Measurements from ENCODE around the gene GH2.
"Not testable (repeated sequence)": the region's sequence is repeated elsewhere in the genome, so short reads cannot be mapped to it uniquely, and the experiment has no call there.

GH2 gene

GRCh38 chr17:63911657-63912100, 29.9 kb upstream of the GH2 start:
- FAIRE-seq, result peak; percentile 9
- DNase-seq (ENCODE audit: low spot score), result peak; percentile 77

GRCh38 chr17:63911041-63911635, 29.4 kb upstream of the GH2 start, which contains the start of gene CSHL1:
CSHL1 (minus strand) TSS chr17:63911258; CDS start chr17:63911196, 62 bp downstream.
- DNase-seq (ENCODE audit: low spot score) (no peak), FAIRE-seq (peak; percentile 61)

- FAIRE-seq, result no peak
Measured at GRCh38 chr17:63910096-63910495, 28.4 kb upstream of the GH2 start.

GRCh38 chr17:63909586-63909985, 27.8 kb upstream of the GH2 start:
- not testable (repeated sequence) for DNase-seq (ENCODE audit: low spot score)
- FAIRE-seq, result peak; percentile 53

More at GRCh38 chr17:63910096-63910495, 28.4 kb upstream of the GH2 start:
- no peak for DNase-seq (ENCODE audit: low spot score)

- FAIRE-seq; DNase-seq (ENCODE audit: low spot score): not testable (repeated sequence)
Measured at GRCh38 chr17:63907161-63907778, 25.5 kb upstream of the GH2 start.

- not testable (repeated sequence) for FAIRE-seq; DNase-seq (ENCODE audit: low spot score)
Measured at GRCh38 chr17:63904796-63905195, 23.1 kb upstream of the GH2 start.

- peak; percentile 53 for FAIRE-seq
- DNase-seq (ENCODE audit: low spot score), result not testable (repeated sequence)
Measured at GRCh38 chr17:63903787-63904201, 22.1 kb upstream of the GH2 start.

GRCh38 chr17:63901971-63902370, 20.2 kb upstream of the GH2 start:
- not testable (repeated sequence) for DNase-seq (ENCODE audit: low spot score); FAIRE-seq

- not testable (repeated sequence) for FAIRE-seq; DNase-seq (ENCODE audit: low spot score)
Measured at GRCh38 chr17:63898899-63899798, 17.4 kb upstream of the GH2 start.

GRCh38 chr17:63896524-63897354, 15.0 kb upstream of the GH2 start, which contains the start of gene CSH1:
CSH1 (minus strand) TSS chr17:63896574; CDS start chr17:63896511, 63 bp downstream.
- FAIRE-seq, result peak; percentile 85
- DNase-seq (ENCODE audit: low spot score), result not testable (repeated sequence)

- DNase-seq (ENCODE audit: low spot score), result not testable (repeated sequence)
Measured at GRCh38 chr17:63894821-63895220, 13.1 kb upstream of the GH2 start.

GRCh38 chr17:63894021-63894420, 12.3 kb upstream of the GH2 start:
- FAIRE-seq; DNase-seq (ENCODE audit: low spot score): not testable (repeated sequence)

More at GRCh38 chr17:63894821-63895220, 13.1 kb upstream of the GH2 start:
- not testable (repeated sequence) for FAIRE-seq

- peak; percentile 9 for FAIRE-seq
- not testable (repeated sequence) for DNase-seq (ENCODE audit: low spot score)
Measured at GRCh38 chr17:63892316-63893037, 10.7 kb upstream of the GH2 start.

GRCh38 chr17:63889026-63889848, 7.5 kb upstream of the GH2 start:
- DNase-seq (ENCODE audit: low spot score), result not testable (repeated sequence)

GRCh38 chr17:63885119-63885518, 3.4 kb upstream of the GH2 start:
- FAIRE-seq; DNase-seq (ENCODE audit: low spot score): not testable (repeated sequence)

More at GRCh38 chr17:63889026-63889848, 7.5 kb upstream of the GH2 start:
- not testable (repeated sequence) for FAIRE-seq

- not testable (repeated sequence) for DNase-seq (ENCODE audit: low spot score); FAIRE-seq
Measured at GRCh38 chr17:63882626-63883126, 932 bp upstream of the GH2 start.

GRCh38 chr17:63881337-63881736, 407 bp downstream of the GH2 start:
- FAIRE-seq; DNase-seq (ENCODE audit: low spot score): not testable (repeated sequence)

GRCh38 chr17:63880706-63881105, 1.0 kb downstream of the GH2 start:
- DNase-seq (ENCODE audit: low spot score) (no peak), FAIRE-seq (no peak)
